ENCODE data around the gene ZNF23. TPM values are rescaled to one million over a fixed set of nuclear protein-coding genes. Genes with fewer than 3 reads are reported as not detected.

The ZNF23 gene
- total RNA-seq (2022; extraction: Qiagen RNA extraction): 5.2 to 7.6 TPM (median 5.8 TPM) in 5 replicates

DNA sequence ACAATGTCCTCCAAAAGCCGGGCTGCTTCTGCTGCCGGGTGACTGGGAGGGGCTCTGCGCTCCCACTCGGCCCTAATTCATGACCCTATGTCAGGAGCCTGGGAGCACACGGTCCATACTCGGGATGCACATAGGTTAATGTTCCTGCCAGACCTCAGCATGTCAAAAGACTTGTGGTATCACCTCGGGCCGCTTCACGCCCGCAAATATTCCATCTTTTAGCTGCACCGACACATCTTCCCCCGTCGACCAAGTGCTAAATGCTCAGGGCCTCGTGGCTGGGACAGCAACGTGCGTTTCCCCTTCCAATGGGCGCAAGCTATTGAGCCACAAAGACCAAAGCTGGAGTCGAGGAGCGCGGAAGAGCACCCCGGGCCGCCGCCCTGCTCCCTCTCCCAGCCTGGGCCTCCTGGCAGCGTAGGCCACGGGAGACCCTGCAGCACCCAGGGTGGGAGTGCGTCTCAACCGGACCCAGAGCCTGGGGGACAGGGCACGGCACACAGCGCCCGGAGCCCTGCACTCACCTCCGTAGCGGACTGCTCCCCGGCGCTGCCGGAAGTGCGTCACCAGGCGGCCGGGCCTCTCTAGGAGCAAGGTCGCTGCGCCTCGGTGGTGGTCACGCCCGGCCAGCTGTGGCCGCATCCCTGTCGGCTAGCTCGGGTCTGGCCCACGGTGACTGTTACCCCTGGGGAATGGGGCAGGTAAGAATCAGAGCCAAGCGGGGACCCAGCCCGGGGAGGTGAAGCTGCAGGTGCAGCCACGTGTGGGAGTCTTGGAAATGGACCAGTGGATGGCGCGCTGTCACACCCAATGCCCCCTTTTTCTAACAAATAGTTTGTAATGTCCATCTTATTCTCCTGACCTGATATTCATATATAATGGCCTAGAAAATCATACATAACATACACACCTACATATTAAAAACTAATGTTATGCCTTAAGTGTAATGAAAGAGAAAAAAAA lies at the start of gene ZNF23:
ZNF23 (minus strand) TSS at position 562 of the 963 bp plus-strand sequence. CDS start 5,451 bp downstream, outside the sequence.

DNA sequence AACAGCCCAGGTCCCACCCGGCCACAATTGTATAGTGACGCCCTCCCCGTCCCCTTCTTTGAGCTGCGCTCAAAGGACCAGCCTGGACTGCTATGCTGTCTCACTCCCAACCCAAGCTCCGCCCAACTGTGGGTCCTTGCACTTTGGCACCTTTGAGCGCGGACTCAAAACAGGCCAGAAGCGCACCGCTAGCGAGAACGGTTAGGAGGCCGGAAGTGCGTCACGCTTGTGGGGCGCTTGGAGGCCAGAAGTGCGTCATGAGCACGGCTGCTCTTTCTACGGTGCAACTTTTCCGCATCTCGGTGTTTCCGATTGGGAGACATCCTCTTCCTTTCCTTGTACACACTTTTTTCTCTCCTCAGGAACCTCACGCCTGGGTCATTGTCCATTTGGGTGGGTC lies 27.1 kb upstream of the ZNF23 start, which contains the start of gene ZNF19:
ZNF19 (minus strand) TSS at position 203 of the 400 bp plus-strand sequence. CDS start 7,210 bp downstream, outside the sequence.

DNA sequence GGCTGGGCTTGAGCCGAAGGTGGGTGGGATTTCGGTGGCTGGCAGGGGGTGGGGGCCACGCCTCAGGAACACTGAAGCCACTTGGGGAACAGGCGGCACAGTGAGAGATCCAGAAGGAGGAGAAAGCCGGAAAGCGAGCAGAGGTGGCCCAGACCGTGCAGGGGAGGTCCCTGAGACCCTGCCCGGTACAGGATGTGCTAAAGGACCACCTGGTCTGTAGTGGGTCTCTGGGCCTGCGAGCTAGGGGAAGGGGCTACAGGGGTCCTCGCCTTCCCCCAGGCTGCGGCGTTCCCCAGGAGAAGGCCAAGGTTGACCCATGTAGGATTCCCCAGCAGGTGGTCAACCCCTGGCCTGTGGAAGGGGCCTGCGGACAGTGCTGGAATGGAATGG lies 20.0 kb downstream of the ZNF23 start, which contains the start of gene TLE7:
TLE7 (minus strand) TSS at position 4 of the 390 bp plus-strand sequence. CDS start 8,730 bp downstream, outside the sequence.

Other genes with a start within 250 kb of the ZNF23 start
- gene HYDIN, start 231.5 kb downstream of the ZNF23 start, total RNA-seq (2022; extraction: Qiagen RNA extraction): 0.18 to 0.47 TPM (median 0.37 TPM) in 5 replicates
- gene CMTR2, start 172.8 kb downstream of the ZNF23 start, total RNA-seq (2022; extraction: Qiagen RNA extraction): 12.3 to 14.3 TPM (median 13.5 TPM) in 5 replicates
- 5.0 to 7.7 TPM (median 5.9 TPM) in 5 replicates for gene CALB2, start 103.5 kb downstream of the ZNF23 start, total RNA-seq (2022; extraction: Qiagen RNA extraction)
- gene TLE7, start 20.2 kb downstream of the ZNF23 start, total RNA-seq (2022; extraction: Qiagen RNA extraction): not detected in 5 replicates
- gene ZNF19, start 27.1 kb upstream of the ZNF23 start, total RNA-seq (2022; extraction: Qiagen RNA extraction): 1.6 to 2.6 TPM (median 1.7 TPM) in 5 replicates
- gene CHST4, start 64.2 kb upstream of the ZNF23 start, total RNA-seq (2022; extraction: Qiagen RNA extraction): 0.05 to 0.13 TPM (median 0.08 TPM) in 4 of 5 replicates, not detected in the other
- 0.02 to 0.05 TPM (median 0.03 TPM) in 3 of 5 replicates, not detected in the others for gene TAT, start 114.8 kb upstream of the ZNF23 start, total RNA-seq (2022; extraction: Qiagen RNA extraction)
- gene MARVELD3, start 163.9 kb upstream of the ZNF23 start, total RNA-seq (2022; extraction: Qiagen RNA extraction): 0.13 to 0.47 TPM (median 0.25 TPM) in 5 replicates

All from A549 treated with CORT108297 at 1 μM for 4 hours (cell line).